Ishikawa (cell line): ENCODE data around the gene PLEKHJ1.

ENCODE experiments used
- CEBPB ChIP-seq: IDR thresholded peaks from 2 replicates; pipeline ENCODE4 v1.6.1; 2012
- CREB1 ChIP-seq: IDR thresholded peaks from 2 replicates; pipeline ENCODE4 v1.6.1; 2012; ENCODE audit warnings: low read depth
- EGR1 ChIP-seq: IDR thresholded peaks from 2 replicates; pipeline ENCODE4 v1.6.1; 2012
- EP300 ChIP-seq: IDR thresholded peaks from 2 replicates; pipeline ENCODE4 v1.6.1; 2012; ENCODE audit warnings: borderline replicate concordance
- FOXM1 ChIP-seq: IDR thresholded peaks from 2 replicates; pipeline ENCODE4 v1.6.1; 2012; ENCODE audit warnings: low read depth, borderline replicate concordance
- MAX ChIP-seq: IDR thresholded peaks from 2 replicates; pipeline ENCODE4 v1.6.1; 2012
- NFIC ChIP-seq: IDR thresholded peaks from 2 replicates; pipeline ENCODE4 v1.6.1; 2012
- RAD21 ChIP-seq: IDR thresholded peaks from 2 replicates; pipeline ENCODE4 v1.6.1; 2012; ENCODE audit warnings: low read depth
- REST ChIP-seq: IDR thresholded peaks from 2 replicates; pipeline ENCODE4 v1.6.1; 2012; ENCODE audit warnings: low read depth, mild to moderate bottlenecking
- TAF1 ChIP-seq: IDR thresholded peaks from 2 replicates; pipeline ENCODE4 v1.6.1; 2012; ENCODE audit warnings: low read depth, mild to moderate bottlenecking
- TCF12 ChIP-seq: IDR thresholded peaks from 2 replicates; pipeline ENCODE4 v1.6.1; 2012; ENCODE audit warnings: low read depth
- TEAD4 ChIP-seq: IDR thresholded peaks from 2 replicates; pipeline ENCODE4 v1.6.1; 2012
- USF1 ChIP-seq: IDR thresholded peaks from 2 replicates; pipeline ENCODE4 v1.6.1; 2012
- YY1 ChIP-seq: IDR thresholded peaks from 2 replicates; pipeline ENCODE4 v1.6.1; 2012; ENCODE audit warnings: low read depth
- ZBTB7A ChIP-seq: IDR thresholded peaks from 2 replicates; pipeline ENCODE4 v1.6.1; 2012; ENCODE audit warnings: low read depth

PLEKHJ1 gene

GRCh38 chr19:2199215-2199614 lies 36.9 kb downstream of the PLEKHJ1 start:
- no peak for TF ChIP-seq MAX

- TF ChIP-seq EP300 (no peak), CREB1 (no peak), NFIC (no peak), CEBPB (no peak)
These were observed 37.8 kb downstream of the PLEKHJ1 start for GRCh38 chr19:2198317-2198716.

GRCh38 chr19:2197270-2197669 lies 38.9 kb downstream of the PLEKHJ1 start:
- TF ChIP-seq TEAD4 (no peak), CREB1 (no peak), RAD21 (no peak), TAF1 (no peak), EP300 (no peak), ZBTB7A (no peak), USF1 (no peak)

GRCh38 chr19:2195914-2196313 lies 40.2 kb downstream of the PLEKHJ1 start:
- no peak for TF ChIP-seq USF1
- TF ChIP-seq TCF12 = no peak
- TF ChIP-seq TAF1 = no peak
- no peak for TF ChIP-seq FOXM1
- TF ChIP-seq EP300 = no peak
- TF ChIP-seq ZBTB7A = no peak
- no peak for TF ChIP-seq RAD21
- no peak for TF ChIP-seq CEBPB
- TF ChIP-seq MAX = no peak
- no peak for TF ChIP-seq NFIC
- TF ChIP-seq REST = no peak
- no peak for TF ChIP-seq TEAD4
- TF ChIP-seq YY1 = no peak
- TF ChIP-seq EGR1 = no peak
- TF ChIP-seq CREB1 = no peak

- no peak for TF ChIP-seq USF1
- TF ChIP-seq MAX = no peak
- no peak for TF ChIP-seq CEBPB
- no peak for TF ChIP-seq FOXM1
- no peak for TF ChIP-seq ZBTB7A
- TF ChIP-seq NFIC = no peak
- TF ChIP-seq EGR1 = no peak
- no peak for TF ChIP-seq REST
- no peak for TF ChIP-seq TCF12
- TF ChIP-seq CREB1 = no peak
- TF ChIP-seq TAF1 = no peak
These were observed 40.8 kb downstream of the PLEKHJ1 start for GRCh38 chr19:2195361-2195760.

GRCh38 chr19:2194513-2195078 lies 41.5 kb downstream of the PLEKHJ1 start:
- TF ChIP-seq TCF12 (no peak), ZBTB7A (no peak), REST (no peak), TEAD4 (no peak), FOXM1 (no peak), TAF1 (no peak), CREB1 (no peak), YY1 (no peak), EP300 (no peak), NFIC (no peak), RAD21 (no peak), CEBPB (no peak), USF1 (no peak), MAX (no peak)
